GM12878 (cell line): ENCODE measurements around the gene KLK8. TPM values are rescaled to one million over a fixed set of nuclear protein-coding genes. Genes with fewer than 3 reads are reported as not detected.

Experiments used
- ATAC-seq: fragments of 200-7000 bp; cut with Tn5 transposase; 3 replicates; pipeline ENCODE4 v1.9.1; 2020; ENCODE audit warnings: mild to moderate bottlenecking, moderate library complexity
- BruUV-seq: library from RNA; stranded (reverse); fragments of 400-500 nt; replicated peaks from 2 replicates; lab custom pipeline; 2021; lab: Mats Ljungman, UMichigan
- CTCF ChIA-PET: fragments of 300-600 bp; sonication (Branson Sonifier 250); formaldehyde crosslinking; extraction: SDS; loops from one replicate; lab custom pipeline; 2021; ENCODE audit warnings: inconsistent platforms; lab: Yijun Ruan, JAX
- POLR2A ChIA-PET: fragments of 350-600 bp; formaldehyde crosslinking; extraction: SDS; loops from one replicate; lab custom pipeline; 2021; ENCODE audit warnings: inconsistent platforms; lab: Charles Lee
- RAD21 ChIA-PET: fragments of 300-600 bp; sonication (Branson Sonifier 250); formaldehyde crosslinking; loops from one replicate; lab custom pipeline; 2023; ENCODE audit warnings: antibody characterized with exemption; ENCODE audit not compliant: unreplicated experiment; lab: Charles Lee
- SMC1A ChIA-PET: fragments of 300-600 bp; sonication (Branson Sonifier 250); formaldehyde crosslinking; loops from one replicate; lab custom pipeline; 2023; ENCODE audit not compliant: unreplicated experiment, uncharacterized antibody; lab: Charles Lee
- DNase-seq: peaks from one replicate; pipeline ENCODE4 v3.0.0-alpha.2; 2011; ENCODE audit warnings: low read depth, low spot score
- FAIRE-seq: peaks from 3 replicates; lab custom pipeline; 2011; peaks lifted over from hg19 to GRCh38; lab: Jason Lieb, UNC
- H2AFZ ChIP-seq: 2 replicates; pipeline ENCODE4 v1.6.0; 2011; ENCODE audit warnings: low read depth, low read length, control low read depth; ENCODE audit not compliant: control insufficient read depth
- H3K27ac ChIP-seq: 2 replicates; pipeline ENCODE4 v1.5.1; 2011; ENCODE audit warnings: control low read depth; ENCODE audit not compliant: control insufficient read depth, insufficient read depth
- H3K27me3 ChIP-seq, 2 experiments: replicated peaks in 1 of 2; 2 replicates each; pipeline versions ENCODE4 v1.6.0 to v1.6.1; 2011; ENCODE audit warnings: low read length in 1 of 2; ENCODE audit not compliant: control insufficient read depth in 2 of 2, insufficient read depth in 2 of 2
- H3K36me3 ChIP-seq, 2 experiments: 2 replicates each; pipeline ENCODE4 v1.5.1; 2011; ENCODE audit warnings: low read length in 1 of 2; ENCODE audit not compliant: control insufficient read depth in 2 of 2, insufficient read depth in 2 of 2
- H3K4me1 ChIP-seq: 2 replicates; pipeline ENCODE4 v1.6.1; 2011; ENCODE audit warnings: mild to moderate bottlenecking, low read length, moderate library complexity, mixed read lengths; ENCODE audit not compliant: control insufficient read depth, insufficient read depth
- H3K4me2 ChIP-seq: 2 replicates; pipeline ENCODE4 v1.6.0; 2011; ENCODE audit warnings: control low read depth; ENCODE audit not compliant: control insufficient read depth, insufficient read depth
- H3K4me3 ChIP-seq: fragments of 200-600 bp; sonication (generic); 2 replicates; pipeline ENCODE4 v1.5.1; 2016
- H3K79me2 ChIP-seq: 2 replicates; pipeline ENCODE4 v1.6.0; 2011; ENCODE audit warnings: low read length; ENCODE audit not compliant: control insufficient read depth, insufficient read depth
- H3K9ac ChIP-seq: 2 replicates; pipeline ENCODE4 v1.8.0; 2011; ENCODE audit warnings: low read length, control low read depth, mixed read lengths; ENCODE audit not compliant: control insufficient read depth, insufficient read depth
- H3K9me3 ChIP-seq: replicated peaks from 3 replicates; pipeline ENCODE4 v1.5.1; 2011; ENCODE audit warnings: mild to moderate bottlenecking, low read length; ENCODE audit not compliant: control insufficient read depth, insufficient read depth
- H4K20me1 ChIP-seq: 2 replicates; pipeline ENCODE4 v1.6.0; 2011; ENCODE audit not compliant: control insufficient read depth, insufficient read depth
- CBX5 ChIP-seq: sonication (generic); IDR thresholded peaks from 2 replicates; pipeline ENCODE4 v1.6.1; 2016; ENCODE audit warnings: low read depth, moderate library complexity, mild to moderate bottlenecking, inconsistent platforms
- E4F1 ChIP-seq: fragments of 450-650 bp; IDR thresholded peaks from 2 replicates; pipeline ENCODE4 v1.6.1; 2018; ENCODE audit warnings: borderline replicate concordance, mild to moderate bottlenecking; ENCODE audit not compliant: partially characterized antibody
- FOXK2 ChIP-seq: fragments of 450-650 bp; IDR thresholded peaks from 2 replicates; pipeline ENCODE4 v1.6.1; 2017; ENCODE audit warnings: mild to moderate bottlenecking, moderate library complexity
- MAX ChIP-seq: IDR thresholded peaks from 2 replicates; pipeline ENCODE4 v1.6.1; 2012; ENCODE audit warnings: low read depth, low read length, improper control_type of control experiment
- PKNOX1 ChIP-seq: fragments of 450-650 bp; IDR thresholded peaks from 2 replicates; pipeline ENCODE4 v1.6.1; 2016; ENCODE audit warnings: mild to moderate bottlenecking
- SP1 ChIP-seq: IDR thresholded peaks from one replicate; pipeline ENCODE4 v1.6.1; 2011; ENCODE audit warnings: low read depth, low read length
- SPI1 ChIP-seq: IDR thresholded peaks from 2 replicates; pipeline ENCODE4 v1.6.1; 2011; ENCODE audit warnings: low read depth, mild to moderate bottlenecking, low read length, moderate library complexity, borderline replicate concordance; ENCODE audit not compliant: insufficient read depth
- STAT1 ChIP-seq: fragments of 450-650 bp; conservative IDR thresholded peaks from 2 replicates; pipeline ENCODE4 v1.6.1; 2014; ENCODE audit warnings: antibody characterized with exemption, mild to moderate bottlenecking
- TCF12 ChIP-seq: IDR thresholded peaks from 2 replicates; pipeline ENCODE4 v1.6.1; 2011; ENCODE audit warnings: low read depth, mild to moderate bottlenecking, low read length
- USF1 ChIP-seq: IDR thresholded peaks from 2 replicates; pipeline ENCODE4 v1.6.1; 2011; ENCODE audit warnings: borderline replicate concordance, low read depth, mild to moderate bottlenecking, moderate library complexity, mixed read lengths, low read length; ENCODE audit not compliant: insufficient read depth; ENCODE audit errors: extremely low read length
- WRNIP1 ChIP-seq: IDR thresholded peaks from 2 replicates; pipeline ENCODE4 v1.6.1; 2011; ENCODE audit warnings: low read depth, low read length, improper control_type of control experiment, borderline replicate concordance
- WGBS: methylation state at CpG from one replicate; pipeline ENCODE4 v1.1.6; 2016; ENCODE audit warnings: low lambda C conversion rate; ENCODE audit not compliant: insufficient replicate concordance, insufficient coverage; ENCODE audit errors: missing lambda C conversion rate; 5-methylcytosine and 5-hydroxymethylcytosine counted together
- in situ Hi-C: fragments of 300-500 bp; cut with MboI; formaldehyde crosslinking; loops from 9 replicates; pipeline ENCODE4 v1.14.3; 2018; ENCODE audit warnings: mixed read lengths
- intact Hi-C: fragments of 100-400 bp; cut with micrococcal nuclease; formaldehyde crosslinking; loops from one replicate; pipeline ENCODE4 v1.14.2; 2022; ENCODE audit not compliant: unreplicated experiment
- polyA plus RNA-seq, 11 experiments: library from polyadenylated mRNA; depleted of rRNA in 4 of 11; unstranded in 6 of 11; stranded (reverse) in 5 of 11; fragments of >200 nt; fragmentation: Nextera tagmentation in 4 of 11; fragmentation: Illumina TruSeq in 1 of 11; extraction: Ambion mirVana in 4 of 11; extraction: Trizol in 1 of 11; gene quantifications; 1 replicate in 1 of 11; 2 replicates in 10 of 11; pipeline versions ENCODE4 v1.2.1 to v1.2.3, GENCODE V29; 2011 to 2016; ENCODE audit warnings: inconsistent platforms in 2 of 11, missing spikeins in 2 of 11, low read depth in 1 of 11
- total RNA-seq, 4 experiments: library from RNA; depleted of rRNA in 3 of 4; stranded (reverse); fragments of >200 nt in 3 of 4; fragmentation: Illumina TruSeq in 1 of 4; extraction: Trizol in 1 of 4; gene quantifications; 2 replicates each; pipeline versions ENCODE4 v1.2.1 to v1.2.3, GENCODE V29; 2013 to 2021

The KLK8 gene
- total and polyA plus RNA-seq, 10 of the 15 experiments (the other 5 are each of a cell fraction or from before 2014, with no cell fraction given), result not detected

DNA sequence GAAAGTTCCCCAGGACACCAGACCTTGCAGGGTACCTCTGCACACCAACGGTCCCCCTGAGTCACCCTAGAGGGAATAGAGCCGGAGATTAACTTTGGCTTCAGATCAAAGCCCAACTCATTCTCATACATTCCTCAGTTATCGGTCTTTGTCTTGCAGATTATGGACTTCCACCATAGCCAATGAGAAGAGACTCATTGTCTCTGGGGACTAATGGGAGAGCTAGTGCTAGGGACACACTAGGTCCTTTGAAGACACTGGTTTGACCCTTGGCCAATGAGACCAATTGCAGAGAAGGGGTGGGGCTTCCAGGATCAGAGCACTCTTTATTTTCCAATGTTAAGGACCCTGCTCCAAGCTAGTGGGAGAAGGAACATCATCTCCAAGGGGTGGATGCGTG lies 23.8 kb downstream of the KLK8 start:
- no peaks in the 10 kb centered on the region; a peak in 1 of 4 replicates for H3K27me3 ChIP-seq
- no peak overlapping the region for H3K27ac ChIP-seq
- DNase-seq (no peak), ATAC-seq (no peak), FAIRE-seq (no peak)
- no peak overlapping the region for H3K4me3 ChIP-seq
- H3K4me2 ChIP-seq, result no peak overlapping the region
- no peaks in the 10 kb centered on the region for H4K20me1 ChIP-seq
- no peaks in the 10 kb centered on the region for H3K79me2 ChIP-seq
- no peak overlapping the region for H3K9ac ChIP-seq
- H3K4me1 ChIP-seq, result no peaks in the 10 kb centered on the region
- no TSS peak for BruUV-seq
- in situ Hi-C loops, result no loop called here
- POLR2A ChIA-PET, result no interaction called here
- RAD21 ChIA-PET, result no interaction called here
- SMC1A ChIA-PET, result no interaction called here
- H3K36me3 ChIP-seq, result no peaks in the 10 kb centered on the region
- intact Hi-C loops, result no loop called here
- CTCF ChIA-PET, result no interaction called here
- 35% methylated on average over 4 of the region's 4 CpGs for WGBS
- TF ChIP-seq WRNIP1 (no peak), MAX (no peak), TCF12 (no peak), SPI1 (no peak), STAT1 (no peak), CBX5 (no peak), SP1 (no peak), E4F1 (no peak), FOXK2 (no peak), PKNOX1 (no peak), USF1 (no peak)
- no peak overlapping the region for H2AFZ ChIP-seq
- H3K9me3 ChIP-seq, result no peaks in the 10 kb centered on the region
